HG03280 (cell line): ENCODE results near the gene CTAG1B.
"Not testable (repeated sequence)": the region's sequence is repeated elsewhere in the genome, so short reads cannot be mapped to it uniquely, and the experiment has no call there.

Source experiments
- ATAC-seq: cut with Tn5 transposase; IDR thresholded peaks from one replicate; pipeline ENCODE4 v1.9.1; 2021; ENCODE audit warnings: mild to moderate bottlenecking, moderate library complexity; ENCODE audit not compliant: unreplicated experiment

The CTAG1B gene

GRCh38 chrX:154590415-154590814 is 28.7 kb downstream of the CTAG1B start:
- not testable (repeated sequence) for ATAC-seq

GRCh38 chrX:154584585-154585183 is 34.4 kb downstream of the CTAG1B start, which contains the start of gene CTAG1A:
TSS of gene CTAG1A (plus strand) at chrX:154585133. CDS start at chrX:154585207, 74 bp downstream.
- not testable (repeated sequence) for ATAC-seq

GRCh38 chrX:154582994-154583393 is 36.1 kb downstream of the CTAG1B start:
- ATAC-seq, result not testable (repeated sequence)

- ATAC-seq, result not testable (repeated sequence)
Measured at GRCh38 chrX:154575076-154575475, 44.0 kb downstream of the CTAG1B start.

- ATAC-seq, result not testable (repeated sequence)
Measured at GRCh38 chrX:154573061-154573460, 46.0 kb downstream of the CTAG1B start.

GRCh38 chrX:154570361-154570760 is 48.7 kb downstream of the CTAG1B start:
- ATAC-seq, result not testable (repeated sequence)
